Loucy (cell line): Measurements from ENCODE around the gene TMEM247.

Source experiments
- H2AFZ ChIP-seq: fragments of 200-600 bp; sonication (generic); 2 replicates; pipeline ENCODE4 v1.6.0; 2016; ENCODE audit warnings: antibody characterized with exemption, mild to moderate bottlenecking, low read length, moderate library complexity
- H3F3A ChIP-seq: fragments of 200-600 bp; 2 replicates; pipeline ENCODE4 v1.6.0; 2016; ENCODE audit warnings: antibody characterized with exemption, low read depth, mild to moderate bottlenecking
- H3K27me3 ChIP-seq: fragments of 200-600 bp; sonication (generic); 2 replicates; pipeline ENCODE4 v1.6.1; 2014; ENCODE audit warnings: low read length, mild to moderate bottlenecking; ENCODE audit not compliant: insufficient read depth, poor library complexity, severe bottlenecking
- H3K36me3 ChIP-seq: fragments of 200-600 bp; sonication (generic); 2 replicates; pipeline ENCODE4 v1.6.1; 2016; ENCODE audit warnings: low read length; ENCODE audit not compliant: insufficient read depth
- H3K4me1 ChIP-seq: fragments of 200-600 bp; sonication (generic); 2 replicates; pipeline ENCODE4 v1.5.1; 2014; ENCODE audit warnings: low read length, mild to moderate bottlenecking; ENCODE audit not compliant: insufficient read depth, poor library complexity, severe bottlenecking
- H3K4me2 ChIP-seq: fragments of 200-600 bp; sonication (generic); 2 replicates; pipeline ENCODE4 v1.6.0; 2014; ENCODE audit warnings: antibody characterized with exemption, low read length, low read depth, mild to moderate bottlenecking; ENCODE audit not compliant: poor library complexity, severe bottlenecking
- H3K4me3 ChIP-seq: fragments of 200-600 bp; sonication (generic); 2 replicates; pipeline ENCODE4 v1.5.1; 2014; ENCODE audit warnings: low read length, mild to moderate bottlenecking, mixed read lengths; ENCODE audit not compliant: poor library complexity, severe bottlenecking
- H3K79me2 ChIP-seq: fragments of 200-600 bp; sonication (generic); 2 replicates; pipeline ENCODE4 v1.6.1; 2014; ENCODE audit warnings: low read length; ENCODE audit not compliant: insufficient read depth
- H3K9ac ChIP-seq: fragments of 200-600 bp; sonication (generic); 2 replicates; pipeline ENCODE4 v1.6.0; 2014; ENCODE audit warnings: mild to moderate bottlenecking, low read depth, low read length, moderate library complexity; ENCODE audit not compliant: poor library complexity, severe bottlenecking
- H3K9me2 ChIP-seq: fragments of 200-600 bp; sonication (generic); replicated peaks from 2 replicates; pipeline ENCODE4 v1.6.1; 2016; ENCODE audit warnings: low read depth, low read length, mixed read lengths
- H3K9me3 ChIP-seq: fragments of 200-600 bp; sonication (generic); 2 replicates; pipeline ENCODE4 v1.6.1; 2014; ENCODE audit warnings: mild to moderate bottlenecking, antibody characterized with exemption, low read length, low read depth; ENCODE audit not compliant: insufficient read depth
- H4K20me1 ChIP-seq: fragments of 200-600 bp; sonication (generic); 2 replicates; pipeline ENCODE4 v1.6.0; 2014; ENCODE audit warnings: antibody characterized with exemption, low read length, mild to moderate bottlenecking; ENCODE audit not compliant: insufficient read depth, poor library complexity, severe bottlenecking
- EZH2phosphoT487 ChIP-seq: fragments of 200-600 bp; IDR thresholded peaks from 2 replicates; pipeline ENCODE4 v1.6.1; 2018; ENCODE audit warnings: antibody characterized with exemption, mild to moderate bottlenecking, moderate library complexity, borderline replicate concordance
- TF ChIP-seq, protein P1 (sequence below): fragments of 200-600 bp; sonication (generic); conservative IDR thresholded peaks from 2 replicates; pipeline ENCODE4 v1.5.1; 2014; ENCODE audit warnings: mild to moderate bottlenecking, antibody characterized with exemption, low read length

Gene TMEM247

DNA sequence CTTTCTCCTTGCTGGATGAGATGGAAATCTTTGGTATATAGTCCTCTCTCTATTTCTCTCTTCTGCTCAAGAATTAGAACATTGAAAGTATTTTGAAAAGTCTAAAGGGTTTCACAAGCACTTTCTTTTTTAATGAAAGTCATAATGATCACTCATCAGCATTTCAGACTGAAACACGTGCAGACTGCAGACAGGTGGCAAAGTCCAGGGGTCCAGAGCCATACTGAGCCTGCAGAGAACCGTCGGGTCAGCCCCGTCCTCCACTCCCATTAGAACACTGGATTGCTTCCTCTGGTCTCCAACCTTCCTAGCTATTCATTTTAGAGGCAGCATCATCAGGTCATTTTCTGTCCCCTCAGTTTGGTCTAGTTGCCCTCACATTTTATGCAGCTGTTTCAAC lies 3.1 kb downstream of the TMEM247 start:
- Histone ChIP-seq H2AFZ (no peak overlapping the region), H3K9me3 (no peaks in the 10 kb centered on the region), H3K9me2 (no peaks in the 10 kb centered on the region), H3K4me3 (no peak overlapping the region), H3K79me2 (no peaks in the 10 kb centered on the region), H3F3A (no peaks in the 10 kb centered on the region), H3K27me3 (no peaks in the 10 kb centered on the region), H3K36me3 (no peaks in the 10 kb centered on the region), H3K4me1 (no peaks in the 10 kb centered on the region), H3K9ac (no peak overlapping the region), H4K20me1 (no peaks in the 10 kb centered on the region), H3K4me2 (no peak overlapping the region)
- no peak for TF ChIP-seq EZH2phosphoT487
- TF ChIP-seq, protein P1, sequence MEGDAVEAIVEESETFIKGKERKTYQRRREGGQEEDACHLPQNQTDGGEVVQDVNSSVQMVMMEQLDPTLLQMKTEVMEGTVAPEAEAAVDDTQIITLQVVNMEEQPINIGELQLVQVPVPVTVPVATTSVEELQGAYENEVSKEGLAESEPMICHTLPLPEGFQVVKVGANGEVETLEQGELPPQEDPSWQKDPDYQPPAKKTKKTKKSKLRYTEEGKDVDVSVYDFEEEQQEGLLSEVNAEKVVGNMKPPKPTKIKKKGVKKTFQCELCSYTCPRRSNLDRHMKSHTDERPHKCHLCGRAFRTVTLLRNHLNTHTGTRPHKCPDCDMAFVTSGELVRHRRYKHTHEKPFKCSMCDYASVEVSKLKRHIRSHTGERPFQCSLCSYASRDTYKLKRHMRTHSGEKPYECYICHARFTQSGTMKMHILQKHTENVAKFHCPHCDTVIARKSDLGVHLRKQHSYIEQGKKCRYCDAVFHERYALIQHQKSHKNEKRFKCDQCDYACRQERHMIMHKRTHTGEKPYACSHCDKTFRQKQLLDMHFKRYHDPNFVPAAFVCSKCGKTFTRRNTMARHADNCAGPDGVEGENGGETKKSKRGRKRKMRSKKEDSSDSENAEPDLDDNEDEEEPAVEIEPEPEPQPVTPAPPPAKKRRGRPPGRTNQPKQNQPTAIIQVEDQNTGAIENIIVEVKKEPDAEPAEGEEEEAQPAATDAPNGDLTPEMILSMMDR: no peak

DNA sequence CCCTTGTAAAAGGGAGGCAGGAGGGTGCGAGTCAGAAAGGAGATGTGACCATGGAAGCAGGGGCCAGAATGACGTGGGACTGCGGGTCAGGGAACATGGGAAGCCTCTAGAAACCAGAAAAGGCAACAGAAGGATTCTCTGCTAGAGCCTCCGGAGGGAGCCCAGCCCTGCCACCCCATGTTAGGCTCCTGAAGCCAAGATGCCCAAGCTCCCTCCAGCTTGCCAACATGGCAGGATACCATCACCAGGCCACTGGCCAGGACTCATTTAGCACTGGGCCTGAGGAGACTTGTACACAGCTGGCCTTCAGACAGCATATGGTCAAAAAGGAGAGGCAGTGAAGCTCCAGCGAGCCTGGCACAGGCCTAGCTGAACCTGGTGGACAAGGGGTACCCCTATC lies 5.6 kb downstream of the TMEM247 start:
- Histone ChIP-seq H3K9ac (no peak overlapping the region), H3K4me1 (no peaks in the 10 kb centered on the region), H3F3A (no peaks in the 10 kb centered on the region), H3K9me2 (no peaks in the 10 kb centered on the region), H2AFZ (no peak overlapping the region), H3K79me2 (no peaks in the 10 kb centered on the region), H4K20me1 (no peaks in the 10 kb centered on the region), H3K9me3 (no peaks in the 10 kb centered on the region), H3K36me3 (no peaks in the 10 kb centered on the region), H3K4me2 (no peak overlapping the region), H3K4me3 (no peak overlapping the region), H3K27me3 (no peaks in the 10 kb centered on the region)
- TF ChIP-seq, protein P1: no peak
- TF ChIP-seq EZH2phosphoT487: no peak

DNA sequence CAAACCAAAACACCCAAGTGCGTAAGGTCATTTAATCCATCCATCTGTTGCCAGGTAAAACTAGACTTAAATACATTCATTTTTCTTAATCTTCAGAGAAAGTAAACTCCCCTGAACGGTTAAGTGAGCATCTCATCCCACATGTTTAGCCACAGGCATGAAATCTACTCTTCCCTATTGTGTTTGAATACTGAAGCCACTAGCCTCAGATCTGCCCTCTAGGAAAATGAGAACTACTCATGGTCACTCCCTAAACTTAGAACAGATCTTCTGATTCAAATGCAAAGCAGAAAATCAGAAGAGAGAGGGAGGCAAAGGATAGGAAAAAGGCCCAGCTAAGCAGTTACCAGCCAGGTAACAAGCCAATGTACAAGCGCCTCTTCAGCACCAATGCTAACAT lies 7.1 kb downstream of the TMEM247 start:
- Histone ChIP-seq H3K36me3 (no peaks in the 10 kb centered on the region), H3F3A (no peaks in the 10 kb centered on the region), H3K4me2 (no peak overlapping the region), H3K79me2 (no peaks in the 10 kb centered on the region), H3K9ac (no peak overlapping the region), H3K27me3 (no peaks in the 10 kb centered on the region), H3K4me3 (no peak overlapping the region), H3K9me2 (no peaks in the 10 kb centered on the region), H3K9me3 (no peaks in the 10 kb centered on the region), H4K20me1 (no peaks in the 10 kb centered on the region), H3K4me1 (no peaks in the 10 kb centered on the region), H2AFZ (no peak overlapping the region)
- TF ChIP-seq, protein P1: no peak
- TF ChIP-seq EZH2phosphoT487: no peak
